ENCODE data around the gene SMIM32. TPM values are rescaled to one million over a fixed set of nuclear protein-coding genes. Genes with fewer than 3 reads are reported as not detected.
A peak's percentile ranks its signal among the peaks of the same experiment; 100 is the strongest.

The SMIM32 gene
- total and polyA plus RNA-seq, 2 donors (not counting 1 experiment from before 2014, with no cell fraction given), result not detected

DNA sequence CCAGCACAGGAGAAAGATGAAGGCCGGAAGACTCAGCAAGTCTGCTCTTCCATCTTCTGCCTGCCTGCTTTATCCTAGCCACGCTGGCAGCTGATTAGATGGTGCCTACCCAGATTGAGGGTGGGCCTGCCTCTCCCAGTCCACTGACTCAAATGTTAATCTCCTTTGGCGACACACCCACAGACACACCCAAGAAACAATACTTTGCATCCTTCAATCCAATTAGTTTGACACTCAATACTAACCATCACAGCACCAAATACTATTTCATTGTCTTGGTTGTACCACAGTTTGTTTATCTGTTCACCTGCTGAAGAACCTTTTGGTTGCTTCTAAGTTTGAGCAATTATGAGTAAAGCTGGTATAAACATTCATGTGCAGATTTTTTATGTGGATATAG lies 23.7 kb downstream of the SMIM32 start:
- no peaks in the 10 kb centered on the region for H3K79me2 ChIP-seq (ENCODE audit: control insufficient read depth, insufficient read depth, low read length)
- H3K36me3 ChIP-seq (replicated peaks in 1 of 2; ENCODE audit: control extremely low read depth in 1 of 2, control insufficient read depth in 1 of 2, extremely low read depth in 1 of 2, insufficient read depth in 2 of 2, low read length in 1 of 2), result peaks cover 15 to 19% of the 10 kb centered on the region in 2 experiments
- intact Hi-C loops (cut with micrococcal nuclease), result no loop called here
- ChIA-PET CTCF (interaction anchor here (0.8 kb wide), 1 partner anchor 13 kb away, joined by 3 read pairs; no protein-coding TSS in a partner anchor), POLR2A (no interaction called here)
- ATAC-seq (ENCODE audit: low read depth), result no peak
- Mint-ChIP-seq H3K27ac (no peak overlapping the region), H3K4me1 (peaks cover 14% of the 10 kb centered on the region), H3K9me3 (ENCODE audit: insufficient read depth) (no peaks in the 10 kb centered on the region), H3K27me3 (no peaks in the 10 kb centered on the region), H3K4me3 (no peak overlapping the region)
- WGBS (ENCODE audit: insufficient coverage), result 100% methylated on average over 3 of the region's 3 CpGs
- no peak overlapping the region for H3K4me3 ChIP-seq (ENCODE audit: control extremely low read depth in 1 of 5, extremely low read depth in 1 of 5, insufficient read depth in 1 of 5, low read depth in 2 of 5, low read length in 4 of 5)
- no peak for TF ChIP-seq EZH2 (IDR thresholded peaks at IDR 0.05; ENCODE audit: borderline replicate concordance, insufficient read depth, low read depth, low read length, poor library complexity, severe bottlenecking)
- TF ChIP-seq, protein P1, sequence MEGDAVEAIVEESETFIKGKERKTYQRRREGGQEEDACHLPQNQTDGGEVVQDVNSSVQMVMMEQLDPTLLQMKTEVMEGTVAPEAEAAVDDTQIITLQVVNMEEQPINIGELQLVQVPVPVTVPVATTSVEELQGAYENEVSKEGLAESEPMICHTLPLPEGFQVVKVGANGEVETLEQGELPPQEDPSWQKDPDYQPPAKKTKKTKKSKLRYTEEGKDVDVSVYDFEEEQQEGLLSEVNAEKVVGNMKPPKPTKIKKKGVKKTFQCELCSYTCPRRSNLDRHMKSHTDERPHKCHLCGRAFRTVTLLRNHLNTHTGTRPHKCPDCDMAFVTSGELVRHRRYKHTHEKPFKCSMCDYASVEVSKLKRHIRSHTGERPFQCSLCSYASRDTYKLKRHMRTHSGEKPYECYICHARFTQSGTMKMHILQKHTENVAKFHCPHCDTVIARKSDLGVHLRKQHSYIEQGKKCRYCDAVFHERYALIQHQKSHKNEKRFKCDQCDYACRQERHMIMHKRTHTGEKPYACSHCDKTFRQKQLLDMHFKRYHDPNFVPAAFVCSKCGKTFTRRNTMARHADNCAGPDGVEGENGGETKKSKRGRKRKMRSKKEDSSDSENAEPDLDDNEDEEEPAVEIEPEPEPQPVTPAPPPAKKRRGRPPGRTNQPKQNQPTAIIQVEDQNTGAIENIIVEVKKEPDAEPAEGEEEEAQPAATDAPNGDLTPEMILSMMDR (IDR thresholded peaks at IDR 0.05), result no peak
- no peaks in the 10 kb centered on the region for H3K9me3 ChIP-seq (ENCODE audit: control extremely low read depth in 1 of 3, control insufficient read depth in 2 of 3, insufficient read depth in 1 of 3, low read length in 2 of 3)
- no peaks in the 10 kb centered on the region for H4K20me1 ChIP-seq (ENCODE audit: control insufficient read depth, insufficient read depth, low read length, poor library complexity, severe bottlenecking)
- H2AFZ ChIP-seq (ENCODE audit: insufficient read depth, low read depth, low read length, poor library complexity, severe bottlenecking), result no peak overlapping the region
- peaks cover 0 to 10% of the 10 kb centered on the region in 2 donors for H3K4me1 ChIP-seq (ENCODE audit: control insufficient read depth in 2 of 2, insufficient read depth in 2 of 2, low read length in 2 of 2)
- no peak overlapping the region for H3K4me2 ChIP-seq (replicated peaks; ENCODE audit: low read depth, low read length, poor library complexity, severe bottlenecking)
- H3K27me3 ChIP-seq (replicated peaks in 1 of 4; ENCODE audit: control extremely low read depth in 1 of 4, control insufficient read depth in 3 of 4, insufficient read depth in 4 of 4, low read length in 3 of 4), result no peaks in the 10 kb centered on the region
- no peak for DNase-seq
- H3K9ac ChIP-seq (ENCODE audit: low read length), result no peak overlapping the region
- no peak overlapping the region for H3K27ac ChIP-seq (ENCODE audit: low read length in 2 of 2)

- TF ChIP-seq, protein P1 (IDR thresholded peaks at IDR 0.05), result no peak
- no peak for TF ChIP-seq EZH2 (IDR thresholded peaks at IDR 0.05; ENCODE audit: borderline replicate concordance, insufficient read depth, low read depth, low read length, poor library complexity, severe bottlenecking)
- Histone ChIP-seq H2AFZ (ENCODE audit: insufficient read depth, low read depth, low read length, poor library complexity, severe bottlenecking) (no peak overlapping the region), H4K20me1 (ENCODE audit: control insufficient read depth, insufficient read depth, low read length, poor library complexity, severe bottlenecking) (no peaks in the 10 kb centered on the region), H3K36me3 (replicated peaks in 1 of 2; ENCODE audit: control extremely low read depth in 1 of 2, control insufficient read depth in 1 of 2, extremely low read depth in 1 of 2, insufficient read depth in 2 of 2, low read length in 1 of 2) (peaks cover 9 to 10% of the 10 kb centered on the region in 2 experiments), H3K4me3 (ENCODE audit: control extremely low read depth in 1 of 5, extremely low read depth in 1 of 5, insufficient read depth in 1 of 5, low read depth in 2 of 5, low read length in 4 of 5) (no peak overlapping the region), H3K27ac (ENCODE audit: low read length in 2 of 2) (peak overlapping the region in 1 of 2 donors; percentile 49), H3K4me2 (replicated peaks; ENCODE audit: low read depth, low read length, poor library complexity, severe bottlenecking) (peak overlapping the region; percentile 42), H3K9me3 (ENCODE audit: control extremely low read depth in 1 of 3, control insufficient read depth in 2 of 3, insufficient read depth in 1 of 3, low read length in 2 of 3) (no peaks in the 10 kb centered on the region), H3K4me1 (ENCODE audit: control insufficient read depth in 2 of 2, insufficient read depth in 2 of 2, low read length in 2 of 2) (peaks cover 0 to 10% of the 10 kb centered on the region in 2 donors), H3K79me2 (ENCODE audit: control insufficient read depth, insufficient read depth, low read length) (no peaks in the 10 kb centered on the region), H3K27me3 (replicated peaks in 1 of 4; ENCODE audit: control extremely low read depth in 1 of 4, control insufficient read depth in 3 of 4, insufficient read depth in 4 of 4, low read length in 3 of 4) (no peaks in the 10 kb centered on the region), H3K9ac (ENCODE audit: low read length) (peak overlapping the region; percentile 21)
- 0% methylated on average over 3 of the region's 4 CpGs for WGBS (ENCODE audit: insufficient coverage)
- Mint-ChIP-seq H3K4me3 (peak overlapping the region; percentile 46), H3K27me3 (no peaks in the 10 kb centered on the region), H3K4me1 (peaks cover 17% of the 10 kb centered on the region), H3K9me3 (ENCODE audit: insufficient read depth) (no peaks in the 10 kb centered on the region), H3K27ac (no peak overlapping the region)
- ChIA-PET CTCF (no interaction called here), POLR2A (no interaction called here)
- ATAC-seq (ENCODE audit: low read depth) (peak; percentile 43), DNase-seq (peak; percentile 19)
- intact Hi-C loops (cut with micrococcal nuclease), result no loop called here
Measured at GRCh38 chr5:136166909-136167308, 26.1 kb downstream of the SMIM32 start.

Data from B cell (primary cell).